ENCODE measurements around the gene DCDC2.

DCDC2 gene

DNA sequence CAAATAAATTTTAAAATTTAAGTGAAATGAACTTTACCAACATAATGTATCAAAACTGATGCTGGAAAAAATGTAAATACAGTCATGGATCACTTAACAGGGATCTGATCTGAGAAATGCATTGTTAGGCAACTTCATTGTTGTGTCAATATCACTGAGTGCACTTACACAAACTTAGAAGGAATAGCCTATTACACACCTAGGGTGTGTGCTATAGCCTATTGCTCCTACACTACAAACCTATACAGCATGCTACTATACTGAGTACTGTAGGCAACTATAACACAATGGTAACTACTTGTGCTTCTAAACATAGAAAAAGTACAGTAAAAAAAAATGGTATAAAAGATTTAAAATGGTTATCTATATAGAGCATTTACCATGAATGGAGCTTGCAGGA is 104.5 kb downstream of the DCDC2 start:
- no peak for ATAC-seq (ENCODE audit: insufficient read depth, low read depth)

DNA sequence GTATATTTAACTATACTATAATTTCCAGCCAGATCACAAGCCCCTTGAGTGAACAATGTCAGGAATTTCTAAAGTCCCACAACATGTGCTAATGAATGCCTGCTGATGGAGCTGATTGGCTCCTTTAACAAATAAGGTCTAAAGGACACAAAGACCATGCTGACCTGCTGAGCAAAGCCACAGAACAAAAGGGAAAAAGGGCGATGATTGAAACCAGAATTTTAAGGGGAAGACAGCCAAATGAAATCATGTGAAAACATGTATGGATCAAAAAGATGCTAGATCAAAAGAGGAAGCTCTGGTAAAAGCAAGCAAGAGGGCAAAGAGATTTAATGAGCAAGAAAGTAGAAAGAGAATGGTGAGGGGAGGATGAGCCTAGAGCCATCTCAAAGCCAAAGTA is 105.6 kb downstream of the DCDC2 start:
- ATAC-seq (ENCODE audit: insufficient read depth, low read depth) (no peak), DNase-seq (no peak)
- Histone ChIP-seq H3K9ac (ENCODE audit: low read depth, low read length) (no peak overlapping the region), H3K36me3 (ENCODE audit: insufficient read depth, low read length) (no peaks in the 10 kb centered on the region), H3K4me3 (ENCODE audit: low read depth in 1 of 2, low read length in 2 of 2) (no peak overlapping the region), H3K27ac (ENCODE audit: low read length) (no peak overlapping the region), H3K4me2 (ENCODE audit: insufficient read depth, low read length) (no peak overlapping the region), H4K20me1 (ENCODE audit: insufficient read depth, low read length) (no peaks in the 10 kb centered on the region), H3K27me3 (ENCODE audit: insufficient read depth, low read length, poor library complexity) (peaks cover 2% of the 10 kb centered on the region), H2AFZ (ENCODE audit: low read depth, low read length) (no peak overlapping the region), H3K9me3 (ENCODE audit: insufficient read depth, low read length, severe bottlenecking) (no peaks in the 10 kb centered on the region), H3K4me1 (ENCODE audit: insufficient read depth, low read length) (no peaks in the 10 kb centered on the region), H3K79me2 (ENCODE audit: insufficient read depth, low read length) (no peaks in the 10 kb centered on the region)
- TF ChIP-seq EZH2 (IDR thresholded peaks at IDR 0.05; ENCODE audit: borderline replicate concordance, low read depth, low read length, severe bottlenecking), result no peak
- TF ChIP-seq, protein P1, sequence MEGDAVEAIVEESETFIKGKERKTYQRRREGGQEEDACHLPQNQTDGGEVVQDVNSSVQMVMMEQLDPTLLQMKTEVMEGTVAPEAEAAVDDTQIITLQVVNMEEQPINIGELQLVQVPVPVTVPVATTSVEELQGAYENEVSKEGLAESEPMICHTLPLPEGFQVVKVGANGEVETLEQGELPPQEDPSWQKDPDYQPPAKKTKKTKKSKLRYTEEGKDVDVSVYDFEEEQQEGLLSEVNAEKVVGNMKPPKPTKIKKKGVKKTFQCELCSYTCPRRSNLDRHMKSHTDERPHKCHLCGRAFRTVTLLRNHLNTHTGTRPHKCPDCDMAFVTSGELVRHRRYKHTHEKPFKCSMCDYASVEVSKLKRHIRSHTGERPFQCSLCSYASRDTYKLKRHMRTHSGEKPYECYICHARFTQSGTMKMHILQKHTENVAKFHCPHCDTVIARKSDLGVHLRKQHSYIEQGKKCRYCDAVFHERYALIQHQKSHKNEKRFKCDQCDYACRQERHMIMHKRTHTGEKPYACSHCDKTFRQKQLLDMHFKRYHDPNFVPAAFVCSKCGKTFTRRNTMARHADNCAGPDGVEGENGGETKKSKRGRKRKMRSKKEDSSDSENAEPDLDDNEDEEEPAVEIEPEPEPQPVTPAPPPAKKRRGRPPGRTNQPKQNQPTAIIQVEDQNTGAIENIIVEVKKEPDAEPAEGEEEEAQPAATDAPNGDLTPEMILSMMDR (IDR thresholded peaks at IDR 0.05; ENCODE audit: borderline replicate concordance, extremely low read depth, low read length, poor library complexity, severe bottlenecking), result no peak

More for the DNA sequence above, 104.5 kb downstream of the DCDC2 start:
- no peak for DNase-seq
- no peak overlapping the region for H2AFZ ChIP-seq (ENCODE audit: low read depth, low read length)
- H3K9me3 ChIP-seq (ENCODE audit: insufficient read depth, low read length, severe bottlenecking), result no peaks in the 10 kb centered on the region
- H3K9ac ChIP-seq (ENCODE audit: low read depth, low read length), result no peak overlapping the region
- no peak overlapping the region for H3K4me2 ChIP-seq (ENCODE audit: insufficient read depth, low read length)
- no peaks in the 10 kb centered on the region for H3K79me2 ChIP-seq (ENCODE audit: insufficient read depth, low read length)
- H3K4me3 ChIP-seq (ENCODE audit: low read depth in 1 of 2, low read length in 2 of 2), result no peak overlapping the region
- no peaks in the 10 kb centered on the region for H4K20me1 ChIP-seq (ENCODE audit: insufficient read depth, low read length)
- H3K27me3 ChIP-seq (ENCODE audit: insufficient read depth, low read length, poor library complexity), result peaks cover 5% of the 10 kb centered on the region
- no peak for TF ChIP-seq EZH2 (IDR thresholded peaks at IDR 0.05; ENCODE audit: borderline replicate concordance, low read depth, low read length, severe bottlenecking)
- no peaks in the 10 kb centered on the region for H3K4me1 ChIP-seq (ENCODE audit: insufficient read depth, low read length)
- H3K36me3 ChIP-seq (ENCODE audit: insufficient read depth, low read length), result no peaks in the 10 kb centered on the region
- H3K27ac ChIP-seq (ENCODE audit: low read length), result no peak overlapping the region

DNA sequence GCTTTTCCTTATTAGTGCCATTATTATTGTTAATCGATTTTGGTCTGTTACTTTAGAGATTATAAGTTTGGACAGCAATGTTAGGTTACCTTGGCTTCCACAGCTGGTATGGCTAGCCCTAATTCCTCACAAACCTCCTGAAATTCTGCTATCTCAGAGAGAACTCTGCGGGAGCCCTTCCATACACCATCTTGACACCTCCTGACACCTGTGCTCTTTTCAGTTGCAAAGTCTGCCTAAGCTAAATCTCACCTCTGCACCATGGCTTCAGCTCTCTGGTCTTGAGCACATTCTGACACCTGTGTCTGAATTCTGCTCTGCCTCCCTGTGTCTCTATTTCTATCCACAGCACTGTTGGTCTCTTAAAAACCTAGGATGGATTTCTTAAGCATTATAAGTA is 106.5 kb downstream of the DCDC2 start:
- no peak for TF ChIP-seq EZH2 (IDR thresholded peaks at IDR 0.05; ENCODE audit: borderline replicate concordance, low read depth, low read length, severe bottlenecking)
- TF ChIP-seq, protein P1 (IDR thresholded peaks at IDR 0.05; ENCODE audit: borderline replicate concordance, extremely low read depth, low read length, poor library complexity, severe bottlenecking), result no peak
- ATAC-seq (ENCODE audit: insufficient read depth, low read depth) (no peak), DNase-seq (no peak)
- Histone ChIP-seq H3K36me3 (ENCODE audit: insufficient read depth, low read length) (no peaks in the 10 kb centered on the region), H3K27me3 (ENCODE audit: insufficient read depth, low read length, poor library complexity) (peaks cover 2% of the 10 kb centered on the region), H2AFZ (ENCODE audit: low read depth, low read length) (no peak overlapping the region), H3K79me2 (ENCODE audit: insufficient read depth, low read length) (no peaks in the 10 kb centered on the region), H3K4me3 (ENCODE audit: low read depth in 1 of 2, low read length in 2 of 2) (no peak overlapping the region), H3K9me3 (ENCODE audit: insufficient read depth, low read length, severe bottlenecking) (no peaks in the 10 kb centered on the region), H3K4me2 (ENCODE audit: insufficient read depth, low read length) (no peak overlapping the region), H3K4me1 (ENCODE audit: insufficient read depth, low read length) (no peaks in the 10 kb centered on the region), H3K27ac (ENCODE audit: low read length) (no peak overlapping the region), H4K20me1 (ENCODE audit: insufficient read depth, low read length) (no peaks in the 10 kb centered on the region), H3K9ac (ENCODE audit: low read depth, low read length) (no peak overlapping the region)

DNA sequence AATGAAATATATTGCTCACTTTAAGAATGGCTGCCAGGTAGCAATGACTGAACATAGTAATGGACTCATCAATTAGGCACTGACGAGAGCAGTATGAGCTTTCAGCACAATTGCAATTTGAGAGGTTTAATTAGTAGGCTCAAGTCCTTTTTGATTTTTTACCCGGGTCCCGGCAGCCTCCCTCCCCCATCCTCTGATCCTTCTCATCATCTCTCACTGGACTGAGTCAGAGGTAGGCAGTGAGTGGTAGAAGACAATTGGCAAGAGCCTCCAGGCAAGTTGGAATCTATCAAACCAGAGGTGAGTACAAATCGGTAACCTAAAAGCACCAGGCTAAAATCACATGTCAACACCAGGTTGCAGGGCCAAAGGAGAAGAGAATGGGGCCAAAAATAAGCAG is 107.9 kb downstream of the DCDC2 start:
- Histone ChIP-seq H3K36me3 (ENCODE audit: insufficient read depth, low read length) (no peaks in the 10 kb centered on the region), H3K4me3 (ENCODE audit: low read depth in 1 of 2, low read length in 2 of 2) (no peak overlapping the region)

More for the DNA sequence above, 107.9 kb downstream of the DCDC2 start:
- no peak overlapping the region for H2AFZ ChIP-seq (ENCODE audit: low read depth, low read length)
- H3K9ac ChIP-seq (ENCODE audit: low read depth, low read length), result no peak overlapping the region
- no peak for DNase-seq
- H3K27ac ChIP-seq (ENCODE audit: low read length), result no peak overlapping the region
- H3K79me2 ChIP-seq (ENCODE audit: insufficient read depth, low read length), result no peaks in the 10 kb centered on the region
- H3K4me2 ChIP-seq (ENCODE audit: insufficient read depth, low read length), result no peak overlapping the region
- no peaks in the 10 kb centered on the region for H3K9me3 ChIP-seq (ENCODE audit: insufficient read depth, low read length, severe bottlenecking)
- H4K20me1 ChIP-seq (ENCODE audit: insufficient read depth, low read length), result no peaks in the 10 kb centered on the region
- no peaks in the 10 kb centered on the region for H3K4me1 ChIP-seq (ENCODE audit: insufficient read depth, low read length)
- H3K27me3 ChIP-seq (ENCODE audit: insufficient read depth, low read length, poor library complexity), result peaks cover 2% of the 10 kb centered on the region
- TF ChIP-seq, protein P1 (IDR thresholded peaks at IDR 0.05; ENCODE audit: borderline replicate concordance, extremely low read depth, low read length, poor library complexity, severe bottlenecking), result no peak
- no peak for TF ChIP-seq EZH2 (IDR thresholded peaks at IDR 0.05; ENCODE audit: borderline replicate concordance, low read depth, low read length, severe bottlenecking)
- ATAC-seq (ENCODE audit: insufficient read depth, low read depth), result no peak
